ENCODE measurements around the gene TSPAN17.
"Not testable (repeated sequence)": the region's sequence is repeated elsewhere in the genome, so short reads cannot be mapped to it uniquely, and the experiment has no call there.

Gene TSPAN17

DNA sequence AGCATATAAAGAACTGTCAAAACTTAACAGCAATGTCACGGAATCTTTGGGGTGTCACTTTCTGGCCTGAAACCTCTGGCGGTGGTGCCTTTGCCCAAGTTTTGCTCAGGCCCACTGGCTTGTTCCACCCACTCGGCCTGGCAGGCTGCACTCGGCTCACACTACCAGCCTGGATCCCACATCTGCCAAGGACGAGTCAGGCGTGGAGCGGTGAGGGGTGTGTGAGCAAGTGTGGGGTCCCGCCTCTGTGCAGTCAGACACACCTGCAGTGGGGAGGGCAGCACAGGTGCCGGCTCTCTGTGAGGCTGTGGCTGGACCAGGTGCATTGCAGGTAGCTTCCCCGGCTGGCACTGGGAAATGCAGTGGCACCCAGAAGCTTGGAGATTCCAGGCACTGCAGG lies 40.0 kb downstream of the TSPAN17 start:
- no peak for DNase-seq

DNA sequence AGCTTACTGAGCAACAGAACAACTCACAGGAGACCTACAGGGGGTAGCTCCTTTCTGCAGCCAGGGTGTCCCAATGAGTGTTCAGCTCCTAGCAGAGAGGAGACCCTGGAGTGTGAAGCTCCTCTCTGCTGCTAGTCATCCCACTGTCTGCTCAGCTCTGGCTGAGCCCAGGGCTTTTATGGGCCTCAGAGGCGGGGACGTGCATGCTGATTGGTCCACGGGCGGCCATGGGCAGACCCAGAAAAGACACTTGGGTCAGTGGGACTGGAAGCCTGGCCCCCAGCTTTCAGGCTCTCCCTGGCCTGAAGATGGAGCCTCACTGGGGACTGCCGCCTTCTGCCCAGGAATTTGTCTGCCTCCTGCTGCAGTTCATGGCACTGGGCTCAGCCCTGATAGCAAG lies 40.6 kb downstream of the TSPAN17 start:
- DNase-seq: no peak

DNA sequence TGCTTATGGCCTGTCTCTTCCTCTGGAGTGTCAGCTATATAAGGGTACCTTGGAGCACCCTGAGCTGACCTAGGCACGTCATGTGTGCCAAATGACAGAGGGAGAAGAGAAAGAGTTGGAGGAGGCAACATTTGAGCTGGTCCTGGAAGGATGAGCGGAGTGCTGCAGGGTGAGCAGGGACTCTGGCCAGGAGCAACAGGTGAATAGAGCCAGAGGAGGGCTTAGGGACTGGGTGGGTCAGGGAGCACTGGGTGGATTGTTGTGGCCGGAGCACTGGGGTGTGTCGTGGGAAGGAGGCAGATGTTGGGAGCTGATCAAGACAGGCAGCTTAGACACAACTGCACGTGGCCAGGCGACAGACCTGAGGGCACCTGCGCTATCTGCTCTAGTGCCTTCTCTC lies 43.6 kb downstream of the TSPAN17 start:
- no peak for DNase-seq

DNA sequence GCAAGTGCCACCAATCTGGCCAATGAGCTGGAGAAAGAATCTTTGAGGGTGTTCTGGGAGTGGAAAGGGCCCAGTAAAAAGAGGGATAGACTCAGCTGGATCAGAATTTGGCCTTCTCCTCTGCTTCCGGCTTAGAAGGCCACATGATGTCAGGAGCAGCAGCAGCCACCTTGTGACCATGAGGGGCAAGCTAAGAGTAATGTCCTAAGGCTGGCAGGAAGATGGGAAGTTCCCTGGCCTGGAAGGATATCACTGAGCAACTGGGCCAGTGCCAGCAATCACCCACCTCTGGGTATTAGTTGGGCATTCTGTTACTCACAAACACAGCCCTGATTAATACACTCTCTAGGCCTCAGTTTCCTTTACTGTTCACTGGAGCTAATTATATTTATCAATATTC lies 44.2 kb downstream of the TSPAN17 start:
- no peak for DNase-seq

DNA sequence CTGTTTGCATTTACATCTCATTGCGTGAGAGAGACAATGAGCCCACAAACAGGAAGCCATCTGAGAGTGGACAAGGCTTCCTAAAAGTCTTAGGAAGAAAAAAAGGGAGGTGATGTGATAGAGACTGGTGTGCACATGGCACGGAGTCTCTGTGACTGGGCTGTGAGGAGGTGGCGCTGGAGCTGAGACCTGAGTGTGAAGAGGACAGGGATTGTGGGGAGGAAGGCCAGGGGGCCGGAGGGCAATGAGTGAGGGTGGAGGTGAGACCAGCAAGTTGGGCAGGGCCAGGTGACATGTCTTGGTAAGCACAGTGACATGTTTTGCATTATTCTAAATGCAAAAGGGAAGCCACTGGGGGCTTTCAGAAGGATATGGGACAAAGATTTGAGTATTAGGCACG lies 45.0 kb downstream of the TSPAN17 start:
- DNase-seq: no peak

DNA sequence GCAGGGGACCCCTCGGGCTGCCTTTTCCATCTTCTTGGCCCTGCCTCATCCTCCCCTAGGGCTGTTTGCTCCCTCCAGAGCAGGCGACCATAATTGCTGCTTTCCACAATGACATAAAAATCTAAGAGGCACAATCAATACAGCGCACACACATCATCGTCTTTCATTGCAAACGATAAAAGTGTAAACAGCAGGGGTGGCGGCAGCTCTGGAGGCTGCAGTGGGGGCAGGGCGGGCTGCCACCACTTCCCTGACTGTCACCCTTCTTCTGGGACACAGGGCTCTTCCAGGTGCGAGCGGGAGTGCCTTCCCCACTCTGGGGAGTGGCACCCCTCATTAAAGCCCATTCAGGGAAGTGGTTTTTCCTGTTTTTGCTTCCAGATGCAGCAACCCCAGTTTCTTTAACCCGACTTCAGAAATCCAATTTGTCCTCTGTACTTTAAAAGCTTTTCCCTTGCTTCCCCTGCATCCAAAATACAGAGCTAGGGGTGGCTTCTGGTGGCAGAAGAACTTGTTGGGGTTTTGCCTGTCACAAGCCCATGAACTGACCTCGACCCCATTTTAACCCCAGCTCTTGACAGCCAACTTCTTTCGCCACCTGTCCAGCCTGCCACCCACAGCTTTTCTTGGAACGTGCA lies 45.7 kb downstream of the TSPAN17 start:
- DNase-seq: no peak

DNA sequence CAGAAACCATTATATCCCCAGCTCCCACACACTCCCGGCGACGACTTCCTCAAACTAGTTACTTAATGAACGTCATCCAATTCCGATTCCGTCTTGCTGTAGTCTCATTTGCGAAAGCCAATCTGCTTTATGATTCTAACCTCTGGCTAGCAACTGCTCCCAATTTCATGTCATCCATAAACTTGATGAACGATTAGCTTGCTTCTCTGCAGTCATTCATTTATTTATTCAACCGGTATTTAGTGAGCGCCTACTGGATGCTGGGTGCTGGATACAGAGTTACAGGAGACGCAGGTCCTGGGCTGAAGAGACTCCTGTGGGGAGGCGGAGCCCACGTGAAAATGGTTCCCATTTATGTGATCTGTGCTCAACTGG lies 46.2 kb downstream of the TSPAN17 start:
- no peak for DNase-seq

DNA sequence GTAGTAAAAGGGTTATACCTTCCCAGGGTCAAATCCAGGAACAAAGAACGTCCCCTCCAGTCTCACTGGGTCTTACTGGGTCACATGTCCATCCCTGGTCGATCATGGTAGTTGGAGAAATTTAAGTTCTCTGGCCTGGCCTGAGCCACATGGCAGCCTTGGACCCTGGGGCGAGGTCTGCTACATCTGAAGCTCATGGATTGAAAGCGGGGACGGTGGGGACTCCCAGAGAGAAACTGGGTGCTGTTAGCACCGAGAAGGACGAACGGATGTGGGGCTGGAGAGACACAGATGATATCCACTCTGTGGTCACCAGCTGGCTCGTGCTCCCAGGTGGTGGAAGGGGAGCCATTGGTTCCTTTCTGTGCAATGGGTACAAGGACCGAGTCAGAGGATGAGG lies 46.9 kb downstream of the TSPAN17 start:
- no peak for DNase-seq

DNA sequence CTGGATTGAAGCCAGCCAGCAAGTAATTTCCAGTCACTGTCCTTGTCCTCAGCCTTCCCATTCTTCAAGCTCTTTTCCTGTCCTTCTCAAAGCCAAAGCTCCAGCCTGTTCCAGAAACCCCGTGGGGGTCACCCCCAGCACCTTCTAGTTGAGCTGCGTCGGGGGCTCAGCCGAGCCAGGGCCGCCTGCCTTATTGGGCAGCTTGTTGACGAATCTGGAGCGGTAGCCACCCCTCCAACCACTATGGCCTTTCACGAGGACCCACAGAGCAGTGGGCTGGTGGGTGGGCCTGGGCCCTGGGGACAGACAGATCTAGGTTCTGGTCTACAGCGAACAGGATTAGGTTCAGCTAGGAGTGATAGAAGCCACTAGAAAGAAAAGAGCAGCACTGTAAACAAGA lies 47.3 kb downstream of the TSPAN17 start:
- DNase-seq: no peak

DNA sequence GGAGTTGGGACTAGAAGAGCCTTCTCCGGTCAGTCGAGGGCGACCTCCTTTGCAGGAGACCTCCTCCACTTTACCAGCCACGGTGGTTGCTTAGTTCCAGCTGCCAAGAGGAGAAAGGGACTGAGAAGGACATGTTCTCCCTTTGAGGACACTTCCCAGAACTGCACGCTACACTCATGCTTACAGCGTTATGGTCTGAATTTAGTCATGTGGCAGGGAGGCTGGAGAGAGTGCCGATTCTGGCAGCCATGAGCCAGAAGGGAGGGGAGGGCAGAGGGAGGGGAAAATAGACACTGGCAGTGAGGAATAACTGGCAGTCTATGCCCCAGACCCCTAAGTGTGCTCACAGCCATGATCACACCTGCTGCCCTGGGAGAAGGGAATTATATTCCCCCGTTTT lies 47.8 kb downstream of the TSPAN17 start:
- DNase-seq: no peak

DNA sequence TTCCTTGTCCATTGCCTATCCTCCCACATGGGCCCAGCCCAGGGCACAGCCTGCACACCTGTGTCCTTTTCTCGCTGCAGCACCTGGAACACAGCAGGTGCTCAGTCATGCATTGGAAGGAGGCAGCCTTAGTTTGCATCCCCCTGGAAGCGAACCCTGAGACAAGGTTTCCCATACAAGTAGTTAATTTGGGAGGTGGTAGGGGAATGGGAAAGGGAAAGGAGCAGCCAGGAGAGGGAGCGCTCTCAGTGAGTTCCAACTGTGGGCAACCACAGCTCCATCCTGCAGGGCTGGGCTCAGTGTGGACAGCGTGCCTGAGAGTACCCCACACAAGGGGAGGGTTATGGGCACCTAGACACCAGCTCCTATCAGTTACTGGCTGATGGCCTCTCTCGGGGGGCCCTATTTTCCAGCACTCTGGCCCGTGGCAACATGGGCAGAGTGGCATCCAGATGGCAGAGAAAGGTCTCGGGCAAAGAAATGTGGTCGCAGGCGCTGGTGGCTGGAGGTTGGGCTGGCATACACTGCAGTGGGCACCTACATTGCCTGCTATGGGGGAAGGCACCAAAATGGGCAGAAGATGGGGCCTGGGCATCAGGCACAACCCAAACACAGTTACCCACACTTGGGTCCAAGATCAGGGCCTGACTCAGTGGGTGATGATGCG lies 50.1 kb downstream of the TSPAN17 start:
- no peak for DNase-seq

DNA sequence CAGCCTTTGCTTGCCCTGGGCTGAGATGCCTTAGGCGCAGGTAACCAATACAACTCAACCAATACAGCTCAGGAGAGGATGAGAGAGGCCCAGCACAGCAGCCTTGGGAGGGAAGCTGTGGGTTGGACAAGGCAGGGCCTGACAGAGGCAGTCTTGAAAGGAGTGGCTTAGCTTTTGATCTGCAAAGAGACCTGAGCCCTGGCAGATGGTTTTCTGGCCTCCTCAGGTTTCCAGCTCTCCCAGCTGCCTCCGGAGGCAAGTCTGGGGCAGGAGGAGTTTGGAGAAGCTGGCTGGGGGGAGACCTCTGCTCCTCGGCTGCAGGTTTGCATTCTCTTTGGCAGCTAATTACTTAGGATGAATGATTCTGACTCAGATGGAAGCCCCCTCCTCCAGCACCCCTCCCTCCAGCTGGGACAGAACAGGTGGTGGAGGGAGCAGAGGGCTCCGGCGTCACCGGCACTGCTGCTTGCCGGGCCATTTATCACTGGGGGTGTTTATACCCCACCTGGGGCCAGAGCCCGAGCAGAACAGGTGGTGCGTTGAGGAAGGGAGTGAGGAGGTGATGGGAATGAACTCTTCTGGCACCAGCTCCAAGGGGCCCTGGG lies 50.8 kb downstream of the TSPAN17 start:
- peak; percentile 75 for DNase-seq

DNA sequence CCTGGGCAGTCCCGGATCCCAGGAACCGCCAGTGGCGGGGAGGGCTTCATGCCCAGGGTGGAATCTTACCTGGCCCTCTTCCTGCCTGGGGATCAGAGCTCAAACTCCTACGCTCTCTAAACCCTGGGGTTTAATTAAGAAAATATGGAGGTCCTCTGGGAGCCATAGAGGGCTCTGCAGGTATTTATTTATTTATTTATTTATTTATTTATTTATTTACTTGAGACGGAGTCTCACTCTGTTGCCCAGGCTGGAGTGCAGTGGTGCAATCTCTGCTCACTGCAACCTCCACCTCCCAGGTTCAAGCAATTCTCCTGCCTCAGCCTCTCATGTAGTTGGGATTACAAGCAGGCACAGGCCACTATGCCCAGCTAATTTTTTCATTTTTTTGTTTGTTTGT lies 52.2 kb downstream of the TSPAN17 start:
- not testable (repeated sequence) for DNase-seq

DNA sequence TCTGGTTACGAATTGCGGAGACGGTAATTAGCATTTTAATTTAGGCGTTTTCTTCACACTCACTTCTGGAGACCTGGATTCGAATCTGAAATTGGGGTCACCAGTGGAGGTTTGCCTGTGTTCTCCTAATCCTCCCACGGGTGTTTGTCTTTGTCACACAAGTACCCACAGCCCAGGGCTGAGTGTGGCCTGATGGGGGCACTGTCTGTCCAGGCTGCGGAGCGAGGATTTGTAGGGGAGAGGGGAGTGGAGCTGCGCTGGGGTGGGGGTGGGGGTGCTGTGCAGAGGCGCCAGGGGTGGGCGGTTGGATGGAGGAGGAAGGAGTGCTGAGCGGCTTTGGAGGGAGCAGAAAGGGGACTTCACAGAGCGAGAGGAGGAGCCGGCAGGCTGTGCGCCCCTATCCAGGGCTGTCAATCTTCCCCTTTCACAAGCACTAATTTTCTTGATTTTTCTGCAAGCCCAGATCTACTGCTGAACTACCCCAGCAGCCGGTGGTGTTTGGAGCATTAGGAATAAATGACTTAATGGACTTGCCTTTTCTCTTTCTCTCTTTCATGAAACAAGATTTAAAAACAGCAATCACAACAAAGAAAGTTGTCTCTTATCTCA lies 53.1 kb downstream of the TSPAN17 start:
- DNase-seq: no peak

DNA sequence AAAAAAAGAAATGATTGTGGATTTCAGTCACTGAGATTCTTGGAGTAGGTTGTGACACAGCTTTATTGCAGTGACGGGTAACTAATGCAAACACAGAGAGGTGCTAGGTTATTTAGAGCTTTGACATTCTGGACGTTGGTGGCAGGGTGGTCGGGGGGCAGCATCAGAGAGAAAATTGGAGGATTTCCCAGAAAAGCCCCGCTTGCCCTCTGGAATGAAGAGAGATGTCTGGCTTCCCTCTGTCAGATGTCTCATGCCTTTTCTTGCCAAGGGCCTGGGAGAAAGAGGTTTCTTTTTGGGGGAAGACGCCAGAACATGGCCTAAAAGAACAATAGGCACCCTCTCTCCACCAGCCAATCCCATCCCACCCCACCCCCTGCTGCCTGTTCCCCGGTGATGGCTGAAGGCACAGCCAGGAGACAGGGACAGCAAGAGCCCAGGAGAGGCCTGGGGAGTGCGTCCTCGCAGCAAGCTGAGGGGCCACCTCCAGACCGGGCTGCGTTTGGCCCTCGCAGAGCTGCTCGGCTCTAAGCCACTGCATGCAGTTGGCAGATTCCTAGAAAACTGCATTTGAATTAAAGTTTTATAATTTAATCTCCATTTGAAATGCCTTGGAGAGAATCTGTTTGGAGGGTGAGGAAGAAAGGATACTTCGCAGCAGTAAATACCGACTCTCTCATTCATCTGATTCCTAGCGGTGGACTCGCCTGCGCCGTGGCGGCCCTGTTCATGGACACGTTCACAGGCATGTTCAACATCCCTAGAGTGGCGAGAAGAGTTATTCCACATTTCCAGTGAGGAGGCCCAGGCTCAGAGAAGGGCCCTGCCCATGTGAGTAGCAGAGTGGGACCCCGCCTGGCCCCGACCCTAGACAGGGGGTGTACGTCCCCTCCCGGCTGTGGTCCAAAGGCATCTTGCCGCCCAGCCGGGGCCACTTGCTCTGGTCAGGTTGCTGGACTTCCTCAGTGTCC lies 55.7 kb downstream of the TSPAN17 start:
- DNase-seq: no peak

DNA sequence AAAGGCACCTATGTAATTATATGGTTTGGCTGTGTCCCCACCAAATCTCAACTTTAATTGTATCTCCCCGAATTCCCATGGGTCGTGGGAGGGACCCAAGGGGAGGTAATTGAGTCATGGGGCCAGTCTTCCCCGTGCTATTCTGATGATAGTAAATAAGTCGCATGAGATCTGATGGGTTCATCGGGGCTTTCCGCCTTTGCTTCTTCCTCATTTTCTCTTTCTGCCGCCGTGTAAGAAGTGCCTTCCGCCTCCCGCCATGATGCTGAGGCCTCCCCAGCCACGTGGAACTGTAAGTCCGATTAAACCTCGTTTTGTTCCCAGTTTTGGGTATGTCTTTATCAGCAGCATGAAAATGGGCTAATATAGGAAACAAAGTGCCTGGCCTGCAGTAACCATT lies 56.6 kb downstream of the TSPAN17 start:
- no peak for DNase-seq

DNA sequence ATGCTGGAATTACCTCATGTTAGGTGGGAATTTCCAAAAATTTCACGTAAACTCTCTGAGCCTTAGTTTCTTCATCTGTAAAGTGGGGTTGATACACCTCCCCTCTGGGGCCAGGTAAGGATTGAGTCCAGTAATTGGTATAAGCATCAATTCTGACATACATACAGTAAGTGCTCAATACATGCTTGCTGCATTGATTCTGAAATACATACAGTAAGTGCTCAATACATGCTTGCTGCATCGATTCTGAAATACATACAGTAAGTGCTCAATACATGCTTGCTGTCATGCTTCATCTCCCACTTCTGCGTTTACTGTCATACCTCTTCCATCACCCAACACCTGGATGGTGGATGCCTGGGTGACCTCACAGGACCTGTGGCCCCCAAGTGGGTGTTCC lies 57.1 kb downstream of the TSPAN17 start:
- DNase-seq: no peak

DNA sequence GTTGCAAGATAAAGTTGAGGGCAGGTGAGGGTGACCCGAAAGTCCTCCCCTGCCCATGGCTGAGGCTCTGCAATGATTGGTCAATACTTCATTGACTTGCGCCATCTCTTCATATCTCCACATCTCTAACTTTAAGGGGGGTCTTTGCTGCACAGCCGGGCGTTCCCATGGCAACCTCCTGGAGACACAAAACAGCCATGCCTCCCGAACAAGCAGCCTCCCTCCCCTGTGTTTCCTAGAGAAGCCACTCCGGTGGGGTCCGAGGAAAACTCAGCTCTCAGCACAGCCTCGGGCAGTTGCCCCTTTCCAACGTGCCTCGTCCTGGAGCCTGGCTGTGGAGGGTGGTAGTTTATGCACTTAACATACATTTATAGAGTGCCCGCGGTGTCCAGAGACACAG lies 57.5 kb downstream of the TSPAN17 start:
- DNase-seq: no peak

All from NCI-H510A (cell line).